GM19240 (cell line): ENCODE results near the gene LYPD3.
A peak's percentile ranks its signal among the peaks of the same experiment; 100 is the strongest.

Experiments
- DNase-seq: peaks from one replicate; pipeline ENCODE4 v3.0.0; 2011; ENCODE audit warnings: low spot score; ENCODE audit not compliant: insufficient read length

The LYPD3 gene

DNA sequence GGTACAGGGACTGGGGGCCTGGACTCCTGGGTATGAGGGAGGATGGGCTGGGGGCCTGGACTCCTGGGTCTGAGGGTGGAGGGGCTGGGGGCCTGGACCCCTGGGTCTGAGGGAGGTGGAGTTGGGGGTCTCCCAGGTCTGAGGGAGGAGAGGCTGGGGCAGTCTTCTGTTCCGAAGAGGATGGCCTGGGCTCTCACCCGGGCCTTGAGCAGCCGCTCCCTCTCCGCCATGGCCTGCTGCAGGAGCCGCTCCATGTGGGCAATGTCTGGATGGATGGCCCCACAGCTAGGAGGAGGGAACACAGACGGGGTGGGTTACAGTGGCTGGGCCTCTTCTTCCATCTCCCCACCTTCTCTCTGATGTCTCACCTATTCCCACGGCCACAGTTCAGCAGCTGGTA lies 21.0 kb upstream of the LYPD3 start:
- no peak for DNase-seq

GRCh38 chr19:43485951-43486350 lies 20.5 kb upstream of the LYPD3 start:
- no peak for DNase-seq

DNA sequence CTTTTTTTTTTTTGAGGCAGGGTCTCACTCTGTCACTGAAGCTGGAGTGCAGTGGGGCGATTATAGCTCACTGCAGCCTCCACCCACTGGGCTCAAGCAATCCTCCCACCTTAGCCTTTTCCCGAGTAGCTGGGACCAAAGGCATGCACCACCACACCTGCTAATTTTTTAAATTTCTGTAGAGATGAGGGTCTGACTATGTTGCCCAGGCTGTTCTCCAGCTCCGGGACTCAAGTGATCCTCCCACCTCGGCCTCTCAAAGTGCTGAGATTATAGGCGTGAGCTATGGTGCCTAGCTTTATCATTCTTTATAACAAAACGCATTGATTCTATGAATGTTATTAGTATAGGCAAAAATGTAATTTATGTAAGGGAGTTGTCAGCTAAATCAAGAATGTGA lies 17.9 kb upstream of the LYPD3 start:
- DNase-seq, result no peak

DNA sequence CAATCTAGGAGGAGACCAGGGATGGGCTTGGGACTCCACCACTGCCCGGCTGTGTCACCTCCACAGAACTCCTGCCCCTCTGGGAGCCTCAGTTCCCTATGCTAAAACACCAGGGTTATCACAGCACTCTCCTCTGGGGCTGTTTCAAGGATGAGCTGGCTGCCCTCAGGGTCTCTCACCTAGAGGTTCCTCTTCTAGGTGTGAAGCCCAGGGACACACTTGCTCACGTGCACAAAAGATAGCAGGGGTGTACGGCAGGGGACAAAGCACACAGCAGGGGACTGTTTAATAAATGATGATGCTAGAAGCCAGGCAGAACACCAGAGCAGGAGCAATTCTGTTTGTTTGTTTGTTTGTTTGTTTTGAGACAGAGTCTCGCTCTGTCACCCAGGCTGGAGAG lies 16.8 kb upstream of the LYPD3 start:
- no peak for DNase-seq

GRCh38 chr19:43481701-43482100 lies 16.3 kb upstream of the LYPD3 start:
- no peak for DNase-seq

DNA sequence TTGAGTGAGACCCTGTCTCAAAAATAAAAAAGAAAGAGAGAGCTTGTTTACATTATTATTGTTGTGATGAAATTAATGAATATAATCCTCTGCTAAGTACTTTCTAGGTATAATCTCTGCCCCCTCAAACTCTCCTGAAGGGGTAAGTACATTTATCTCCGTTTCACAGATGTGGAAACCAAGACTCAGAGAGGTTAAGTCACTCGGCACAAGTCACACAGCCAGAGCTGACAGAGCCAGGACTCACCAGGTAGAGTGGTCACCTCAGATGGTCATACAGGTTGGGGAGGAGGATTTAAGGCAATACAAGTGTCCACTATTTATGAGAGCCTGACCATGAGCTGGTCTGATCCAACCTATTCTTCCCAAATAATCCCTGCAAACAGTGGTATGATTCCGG lies 15.2 kb upstream of the LYPD3 start:
- DNase-seq, result no peak

- no peak for DNase-seq
These were observed 14.7 kb upstream of the LYPD3 start for GRCh38 chr19:43479961-43480561.

- DNase-seq, result no peak
These were observed 13.8 kb upstream of the LYPD3 start for GRCh38 chr19:43479226-43479625.

DNA sequence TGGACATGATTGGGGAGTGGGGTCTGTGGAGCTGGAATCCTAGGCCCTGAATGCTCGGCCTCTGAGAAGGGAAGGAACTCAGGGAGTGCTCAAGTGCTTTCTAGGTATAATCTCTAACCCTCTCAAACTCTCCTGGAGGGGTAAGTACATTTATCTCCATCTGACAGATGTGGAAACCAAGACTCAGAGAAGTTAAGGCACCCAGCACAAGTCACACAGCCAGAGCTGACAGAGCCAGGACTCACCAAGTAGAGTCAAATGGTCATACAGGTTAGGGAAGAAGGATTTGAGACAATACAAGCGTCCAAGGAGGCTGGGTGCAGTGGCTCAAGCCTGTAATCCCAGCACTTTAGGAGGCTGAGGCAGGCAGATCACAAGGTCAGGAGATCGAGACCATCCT lies 12.9 kb upstream of the LYPD3 start:
- DNase-seq, result no peak

DNA sequence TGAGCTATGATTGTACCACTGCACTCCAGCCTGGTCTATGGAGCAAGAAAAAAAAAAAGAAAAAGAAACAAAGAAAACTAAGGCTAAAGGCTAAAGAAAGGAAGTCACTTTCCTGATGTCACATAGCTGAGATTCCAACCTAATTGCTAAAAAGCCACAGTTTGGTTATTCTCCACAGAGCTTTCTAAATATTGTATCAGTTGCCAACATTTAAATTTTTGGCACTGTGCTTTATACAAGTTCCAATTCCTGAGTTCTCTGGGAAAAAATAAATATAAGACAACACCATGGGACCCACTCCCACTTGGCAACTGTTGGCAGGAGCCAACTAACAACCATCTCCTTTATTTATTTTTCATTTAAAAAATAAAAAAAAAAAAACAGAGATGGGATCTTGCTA lies 11.2 kb upstream of the LYPD3 start:
- DNase-seq, result no peak

- peak; percentile 60 for DNase-seq
These were observed 9.7 kb upstream of the LYPD3 start for GRCh38 chr19:43474986-43475705.

DNA sequence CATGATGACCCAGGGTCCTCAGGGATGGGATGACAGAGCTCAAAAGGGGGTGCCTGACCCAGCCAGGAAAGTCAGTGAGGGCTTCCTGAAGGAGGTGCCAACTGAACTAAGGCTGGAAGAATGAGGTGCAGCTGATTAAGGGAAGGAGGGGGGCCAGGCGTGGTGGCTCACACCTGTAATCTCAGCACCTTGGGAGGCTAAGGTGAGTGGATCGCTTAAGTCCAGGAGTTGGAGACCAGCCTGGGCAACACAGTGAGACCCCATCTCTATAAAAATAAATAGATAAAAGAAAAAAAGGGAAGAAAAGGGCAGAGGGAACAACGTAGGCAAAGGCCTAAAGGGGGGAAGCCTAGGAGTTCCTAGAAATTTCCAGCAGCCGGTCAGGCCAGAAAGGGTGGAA lies 9.1 kb upstream of the LYPD3 start:
- DNase-seq, result no peak

GRCh38 chr19:43471091-43471490 lies 5.7 kb upstream of the LYPD3 start:
- DNase-seq, result no peak

GRCh38 chr19:43470288-43470687 lies 4.9 kb upstream of the LYPD3 start:
- no peak for DNase-seq

- no peak for DNase-seq
These were observed 3.7 kb upstream of the LYPD3 start for GRCh38 chr19:43469160-43469480.

- DNase-seq, result no peak
These were observed 3.1 kb upstream of the LYPD3 start for GRCh38 chr19:43468354-43469159.

DNA sequence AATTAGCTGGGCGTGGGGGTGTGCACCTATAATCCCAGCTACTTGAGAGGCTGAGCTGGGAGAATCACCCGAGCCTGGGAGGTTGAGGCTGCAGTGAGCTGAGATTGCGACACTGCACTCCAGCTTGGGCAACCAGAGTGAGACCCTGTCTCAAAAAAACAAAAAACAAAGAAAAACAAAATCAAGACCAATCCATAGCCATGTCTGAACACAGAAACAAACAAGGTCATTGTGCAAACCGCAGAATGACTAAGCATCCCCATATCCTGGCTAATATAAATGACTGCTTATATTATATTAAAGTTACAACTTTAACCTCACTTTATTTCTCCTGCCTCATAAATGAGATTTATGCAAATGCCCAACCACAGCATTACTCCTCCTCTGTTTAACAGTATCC lies 2.3 kb upstream of the LYPD3 start:
- DNase-seq, result no peak

GRCh38 chr19:43467276-43467675 lies 1.9 kb upstream of the LYPD3 start:
- DNase-seq, result no peak

DNA sequence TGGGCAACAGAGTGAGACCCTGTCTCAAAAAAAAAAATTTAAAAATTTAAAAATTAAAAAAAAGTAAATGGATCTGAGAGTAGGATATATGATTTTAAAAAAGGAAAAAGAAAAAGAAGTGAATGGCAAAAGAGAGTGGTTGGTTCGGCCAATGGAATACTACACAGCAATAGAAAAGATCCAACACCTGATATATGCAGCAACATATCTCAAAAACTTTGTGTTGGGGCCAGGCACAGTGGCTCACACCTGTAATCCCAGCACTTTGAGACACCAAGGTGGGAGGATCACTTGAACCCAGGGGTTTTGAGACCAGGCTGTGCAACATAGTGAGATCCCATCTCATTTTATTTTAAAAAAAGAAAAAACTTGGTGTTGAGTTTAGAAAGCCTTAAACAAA lies 1.4 kb upstream of the LYPD3 start:
- no peak for DNase-seq

DNA sequence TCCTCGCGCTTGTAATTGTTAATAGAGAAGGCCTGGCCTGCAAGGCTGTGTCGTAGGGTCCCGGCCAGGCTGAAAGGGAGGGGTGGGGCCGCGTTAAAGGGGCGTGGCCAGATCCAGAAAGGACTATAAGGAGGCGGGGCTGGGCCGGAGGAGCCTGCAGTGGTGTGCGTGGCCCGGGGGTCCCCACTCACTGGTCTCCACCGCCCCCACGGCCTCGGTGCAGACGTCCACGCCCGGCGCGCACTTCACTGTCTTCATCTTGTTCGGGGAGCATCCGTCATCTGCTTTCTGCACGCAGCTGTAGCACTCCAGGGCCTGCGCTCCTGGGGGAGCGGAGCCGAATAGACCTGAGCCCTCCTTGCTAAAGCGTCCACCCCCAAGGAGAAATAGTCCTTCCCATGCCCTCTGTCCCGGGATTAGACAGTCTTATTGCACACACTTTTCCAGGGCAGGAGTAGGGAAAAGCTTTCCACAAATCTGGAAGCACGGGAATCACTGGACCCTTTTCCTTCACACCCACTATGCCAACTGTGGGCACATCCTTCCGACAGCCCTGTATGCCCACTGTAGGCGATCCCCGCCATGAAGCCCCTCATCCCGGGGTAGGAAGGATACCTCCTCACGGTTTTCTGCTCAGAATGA lies 1.2 kb downstream of the LYPD3 start:
- DNase-seq, result peak; percentile 27

DNA sequence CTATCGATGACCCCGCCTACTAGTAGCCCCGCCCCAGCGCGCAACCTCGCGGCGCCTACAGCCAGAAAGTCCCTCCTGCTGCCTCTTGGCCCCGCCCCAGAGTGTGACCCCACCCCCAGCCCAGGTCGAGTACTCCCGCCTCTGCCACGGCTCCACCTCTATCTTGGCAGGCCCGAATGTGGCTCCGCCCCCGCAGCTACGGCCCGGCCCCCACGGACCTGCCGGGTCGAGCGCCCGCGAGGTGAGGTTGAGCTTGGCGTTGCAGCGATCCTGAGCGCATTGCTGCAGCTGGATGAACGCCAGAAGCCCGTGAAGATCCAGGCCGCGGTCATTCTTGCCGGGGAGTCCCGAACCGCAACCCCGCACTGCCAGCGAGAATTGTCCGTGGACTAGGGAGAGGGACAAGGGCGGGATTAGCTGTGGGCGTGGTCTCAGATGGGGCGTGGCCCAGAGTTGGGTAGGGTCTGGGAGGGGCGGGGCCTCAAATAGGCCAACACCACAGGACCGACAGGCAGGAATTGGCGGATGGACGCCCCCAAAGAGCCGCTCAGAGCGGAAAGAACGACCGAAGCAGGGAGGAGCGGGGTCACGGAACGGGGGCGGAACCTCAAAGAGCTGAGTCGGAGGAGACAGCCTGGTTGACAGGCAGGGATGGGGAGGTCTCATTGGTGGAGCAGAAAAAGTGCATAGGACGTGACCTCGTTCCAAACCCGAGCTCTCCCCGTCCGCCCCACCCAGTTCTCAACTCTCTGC lies 1.9 kb downstream of the LYPD3 start:
- peak; percentile 90 for DNase-seq
